Esophagus squamous epithelium (tissue), 5 donors: Measurements from ENCODE around the gene TRIM15. TPM values are rescaled to one million over a fixed set of nuclear protein-coding genes. Genes with fewer than 3 reads are reported as not detected.
"Not testable (repeated sequence)": the region's sequence is repeated elsewhere in the genome, so short reads cannot be mapped to it uniquely, and the experiment has no call there.

ENCODE experiments used
- DNase-seq: peaks from one replicate; lab custom pipeline; 2025; lab: John Stamatoyannopoulos, UW
- H3K27ac ChIP-seq, 4 donors: fragments of 200-600 bp; sonication (generic); one replicate each; pipeline ENCODE4 v1.5.1; 2016 to 2019; ENCODE audit warnings: mild to moderate bottlenecking in 1 of 4
- H3K27me3 ChIP-seq, 4 donors: fragments of 200-600 bp; sonication (generic); 1 replicate in 3 of 4; 2 replicates in 1 of 4; pipeline versions ENCODE4 v1.5.1 to v1.6.0; 2017 to 2021; ENCODE audit warnings: antibody characterized with exemption in 1 of 4
- H3K36me3 ChIP-seq, 3 donors: fragments of 200-600 bp; sonication (generic); one replicate each; pipeline ENCODE4 v1.5.1; 2016 to 2019
- H3K4me1 ChIP-seq, 3 donors: fragments of 200-600 bp; sonication (generic); one replicate each; pipeline ENCODE4 v1.5.1; 2017 to 2019
- H3K4me3 ChIP-seq, 4 donors: fragments of 200-600 bp; sonication (generic); 1 replicate in 3 of 4; 2 replicates in 1 of 4; pipeline ENCODE4 v1.5.1; 2016 to 2019; ENCODE audit warnings: mild to moderate bottlenecking in 2 of 4, moderate library complexity in 1 of 4
- H3K9me3 ChIP-seq, 3 donors: fragments of 200-600 bp; sonication (generic); one replicate each; pipeline ENCODE4 v1.5.1; 2016 to 2019
- CTCF ChIP-seq, 6 experiments: fragments of 450-650 bp in 4 of 6; fragments of 200-600 bp in 2 of 6; sonication (generic) in 2 of 6; IDR thresholded peaks; one replicate each; pipeline ENCODE4 v1.5.1; 2016 to 2019; ENCODE audit warnings: antibody characterized with exemption in 6 of 6, mild to moderate bottlenecking in 4 of 6, moderate library complexity in 4 of 6
- POLR2A ChIP-seq, 4 donors: fragments of 450-650 bp; IDR thresholded peaks; one replicate each; pipeline ENCODE4 v1.6.1; 2017; ENCODE audit warnings: antibody characterized with exemption in 4 of 4, mild to moderate bottlenecking in 4 of 4, moderate library complexity in 3 of 4
- WGBS, 2 donors: methylation state at CpG; one replicate each; pipeline ENCODE4 v1.1.5; 2018; 5-methylcytosine and 5-hydroxymethylcytosine counted together
- intact Hi-C: fragments of 100-400 bp; cut with DNase I; formaldehyde crosslinking; loops from one replicate; pipeline ENCODE4 v1.15.0; 2022
- total RNA-seq, 4 donors: library from RNA; depleted of rRNA; stranded (reverse); fragments of >200 nt; gene quantifications; one replicate each; pipeline ENCODE4 v1.1.0, GENCODE V29; 2016
- donor health status: DM: yes; HTN: yes; CAD: no.

TRIM15 gene
- total RNA-seq, 4 donors from 2014 or later = not detected

- no peaks in the 10 kb centered on the region for H3K9me3 ChIP-seq
- no peaks in the 10 kb centered on the region for H3K36me3 ChIP-seq
- no peak for TF ChIP-seq CTCF (IDR thresholded peaks at IDR 0.05)
- no peak for TF ChIP-seq POLR2A (IDR thresholded peaks at IDR 0.05)
- intact Hi-C loops = no loop called here
- no peak overlapping the region for H3K27ac ChIP-seq
- H3K4me1 ChIP-seq = no peaks in the 10 kb centered on the region
- H3K4me3 ChIP-seq = no peak overlapping the region
- no peak for DNase-seq
- WGBS, 2 donors = 56 to 66% methylated on average over 6 to 7 of the region's 11 CpGs
- peaks cover 0 to 83% (median 0%) of the 10 kb centered on the region in 4 donors for H3K27me3 ChIP-seq
Observed at GRCh38 chr6:30136570-30137286, 26.6 kb upstream of the TRIM15 start.

- DNase-seq, H3K36me3 ChIP-seq, H3K4me3 ChIP-seq, intact Hi-C loops, H3K9me3 ChIP-seq, H3K4me1 ChIP-seq, H3K27ac ChIP-seq: not testable (repeated sequence)
- H3K27me3 ChIP-seq = peaks cover 0 to 77% (median 0%) of the 10 kb centered on the region in 4 donors
- 72 to 77% methylated on average over 8 of the region's 8 CpGs for WGBS, 2 donors
Observed at GRCh38 chr6:30140240-30140639, 23.1 kb upstream of the TRIM15 start.

GRCh38 chr6:30142665-30143064, 20.7 kb upstream of the TRIM15 start:
- intact Hi-C loops = no loop called here
- H3K27me3 ChIP-seq = peaks cover 0 to 79% (median 0%) of the 10 kb centered on the region in 4 donors

GRCh38 chr6:30143780-30144179, 19.6 kb upstream of the TRIM15 start:
- peaks cover 0 to 80% (median 0%) of the 10 kb centered on the region in 4 donors for H3K27me3 ChIP-seq
- intact Hi-C loops = no loop called here
- no peak overlapping the region for H3K27ac ChIP-seq
- WGBS, 2 donors = 47 to 49% methylated on average over 2 of the region's 2 CpGs
- no peaks in the 10 kb centered on the region for H3K9me3 ChIP-seq
- no peak for DNase-seq
- no peak overlapping the region for H3K4me3 ChIP-seq
- no peak for TF ChIP-seq CTCF (IDR thresholded peaks at IDR 0.05)
- TF ChIP-seq POLR2A (IDR thresholded peaks at IDR 0.05) = no peak
- H3K4me1 ChIP-seq = no peaks in the 10 kb centered on the region
- H3K36me3 ChIP-seq = no peaks in the 10 kb centered on the region

More at GRCh38 chr6:30142665-30143064, 20.7 kb upstream of the TRIM15 start:
- no peak for DNase-seq
- 52 to 58% methylated on average over 3 of the region's 3 CpGs for WGBS, 2 donors
- TF ChIP-seq CTCF (IDR thresholded peaks at IDR 0.05) = no peak
- TF ChIP-seq POLR2A (IDR thresholded peaks at IDR 0.05) = no peak
- H3K4me3 ChIP-seq = no peak overlapping the region
- H3K4me1 ChIP-seq = no peaks in the 10 kb centered on the region
- no peaks in the 10 kb centered on the region for H3K9me3 ChIP-seq
- no peaks in the 10 kb centered on the region for H3K36me3 ChIP-seq
- H3K27ac ChIP-seq = no peak overlapping the region

GRCh38 chr6:30144811-30145210, 18.5 kb upstream of the TRIM15 start:
- no peaks in the 10 kb centered on the region for H3K36me3 ChIP-seq
- no peak overlapping the region for H3K27ac ChIP-seq
- TF ChIP-seq POLR2A (IDR thresholded peaks at IDR 0.05) (no peak), CTCF (IDR thresholded peaks at IDR 0.05) (no peak)
- WGBS, 2 donors = 57 to 70% methylated on average over 6 of the region's 6 CpGs
- no peaks in the 10 kb centered on the region for H3K4me1 ChIP-seq
- H3K4me3 ChIP-seq = no peak overlapping the region
- H3K9me3 ChIP-seq = no peaks in the 10 kb centered on the region
- DNase-seq = no peak
- H3K27me3 ChIP-seq = peaks cover 0 to 73% (median 0%) of the 10 kb centered on the region in 4 donors
- intact Hi-C loops = no loop called here
